ENCODE data around the gene DYSF. TPM values are rescaled to one million over a fixed set of nuclear protein-coding genes. Genes with fewer than 3 reads are reported as not detected.

The DYSF gene
- total RNA-seq, 3 donors from 2014 or later: 2.0 to 19.4 (median 6.8) TPM

DNA sequence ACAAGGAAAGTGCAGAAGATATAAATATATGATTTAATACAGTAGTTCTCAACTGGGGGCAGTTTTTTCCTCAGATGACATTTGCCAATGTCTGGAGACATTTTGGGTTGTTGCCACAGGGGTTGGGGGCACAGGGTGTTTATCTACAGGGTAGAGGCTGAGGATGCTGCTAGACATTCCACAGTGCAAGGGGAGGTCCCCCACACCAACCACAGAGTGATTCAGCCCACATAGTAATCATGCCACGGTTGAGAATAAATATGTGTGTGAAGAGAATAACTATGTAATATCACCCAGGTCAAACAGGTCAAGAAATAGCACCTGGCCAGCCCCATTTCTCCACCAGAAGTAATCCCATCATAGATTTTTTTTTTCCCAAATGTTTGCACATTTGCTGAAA lies 17.9 kb downstream of the DYSF start:
- no peaks in the 10 kb centered on the region for H3K36me3 ChIP-seq (ENCODE audit: low read depth)
- DNase-seq: no peak
- ATAC-seq: no peak
- peaks cover under 1% of the 10 kb centered on the region for H3K4me1 ChIP-seq (ENCODE audit: low read depth)
- TF ChIP-seq, protein P1, sequence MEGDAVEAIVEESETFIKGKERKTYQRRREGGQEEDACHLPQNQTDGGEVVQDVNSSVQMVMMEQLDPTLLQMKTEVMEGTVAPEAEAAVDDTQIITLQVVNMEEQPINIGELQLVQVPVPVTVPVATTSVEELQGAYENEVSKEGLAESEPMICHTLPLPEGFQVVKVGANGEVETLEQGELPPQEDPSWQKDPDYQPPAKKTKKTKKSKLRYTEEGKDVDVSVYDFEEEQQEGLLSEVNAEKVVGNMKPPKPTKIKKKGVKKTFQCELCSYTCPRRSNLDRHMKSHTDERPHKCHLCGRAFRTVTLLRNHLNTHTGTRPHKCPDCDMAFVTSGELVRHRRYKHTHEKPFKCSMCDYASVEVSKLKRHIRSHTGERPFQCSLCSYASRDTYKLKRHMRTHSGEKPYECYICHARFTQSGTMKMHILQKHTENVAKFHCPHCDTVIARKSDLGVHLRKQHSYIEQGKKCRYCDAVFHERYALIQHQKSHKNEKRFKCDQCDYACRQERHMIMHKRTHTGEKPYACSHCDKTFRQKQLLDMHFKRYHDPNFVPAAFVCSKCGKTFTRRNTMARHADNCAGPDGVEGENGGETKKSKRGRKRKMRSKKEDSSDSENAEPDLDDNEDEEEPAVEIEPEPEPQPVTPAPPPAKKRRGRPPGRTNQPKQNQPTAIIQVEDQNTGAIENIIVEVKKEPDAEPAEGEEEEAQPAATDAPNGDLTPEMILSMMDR (IDR thresholded peaks at IDR 0.05): no peak
- intact Hi-C loops (cut with DNase I, micrococcal nuclease): no loop called here
- no peaks in the 10 kb centered on the region for H3K9me3 ChIP-seq
- H3K4me3 ChIP-seq: no peak overlapping the region

DNA sequence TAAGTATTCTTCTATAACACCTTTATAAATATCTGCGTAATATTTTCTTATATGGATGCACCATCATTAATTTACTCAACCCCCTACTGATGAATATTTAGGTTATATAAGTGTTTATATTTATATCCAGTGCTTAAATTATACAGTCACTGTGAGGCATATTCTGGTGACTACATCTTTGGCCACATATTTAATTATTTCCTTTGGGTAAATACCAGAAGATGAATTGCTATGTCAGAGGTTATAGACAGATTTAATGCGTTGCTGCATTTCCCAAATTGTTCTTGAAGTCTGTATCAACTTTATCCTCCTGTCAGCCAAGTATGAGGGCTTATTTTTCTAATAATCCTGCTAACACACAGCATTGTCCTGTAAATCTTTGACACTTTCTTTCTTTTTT lies 18.7 kb downstream of the DYSF start:
- no peaks in the 10 kb centered on the region for H3K9me3 ChIP-seq
- no peak overlapping the region for H3K4me3 ChIP-seq
- H3K36me3 ChIP-seq (ENCODE audit: low read depth): no peaks in the 10 kb centered on the region
- ATAC-seq: no peak
- TF ChIP-seq, protein P1 (IDR thresholded peaks at IDR 0.05): no peak
- DNase-seq: no peak
- no peaks in the 10 kb centered on the region for H3K4me1 ChIP-seq (ENCODE audit: low read depth)
- intact Hi-C loops (cut with DNase I, micrococcal nuclease): no loop called here

DNA sequence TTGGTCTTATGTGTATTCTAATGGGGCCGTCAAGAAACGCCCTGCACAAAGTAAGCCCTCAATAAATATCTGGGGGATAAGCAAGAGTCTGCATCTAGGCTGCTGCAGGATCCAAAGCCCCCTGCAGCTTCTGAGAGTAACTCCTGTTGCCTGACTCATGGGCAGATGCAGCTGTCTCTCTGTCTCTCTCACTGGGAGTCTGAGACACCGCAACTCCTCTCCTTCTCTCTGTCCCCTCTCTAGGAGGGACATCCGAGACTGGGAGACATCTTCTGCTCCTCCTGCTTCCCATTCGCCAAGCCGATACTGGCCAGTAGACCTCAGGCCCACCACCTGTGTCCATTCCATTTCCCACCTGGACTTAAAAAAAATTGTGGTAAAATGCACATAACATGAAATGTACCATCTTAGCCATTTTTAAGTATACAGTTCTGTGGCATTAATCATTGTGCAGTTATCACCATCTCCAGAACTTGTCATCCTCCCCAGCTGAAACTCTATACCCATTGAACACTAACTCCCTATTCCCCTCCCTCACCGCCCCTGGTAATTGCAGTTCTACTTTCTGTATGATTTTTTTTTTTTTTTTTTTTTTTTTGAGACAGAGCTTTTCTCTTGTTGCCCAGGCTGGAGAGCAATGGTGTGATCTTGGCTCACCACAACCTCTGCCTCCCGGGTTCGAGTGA lies 20.1 kb downstream of the DYSF start:
- TF ChIP-seq, protein P1 (IDR thresholded peaks at IDR 0.05): no peak
- ATAC-seq: no peak
- Histone ChIP-seq H3K36me3 (ENCODE audit: low read depth) (no peaks in the 10 kb centered on the region), H3K4me1 (ENCODE audit: low read depth) (no peaks in the 10 kb centered on the region), H3K4me3 (no peak overlapping the region), H3K9me3 (no peaks in the 10 kb centered on the region)
- no peak for DNase-seq
- intact Hi-C loops (cut with DNase I, micrococcal nuclease): no loop called here

- DNase-seq (no peak), ATAC-seq (no peak)
- no peaks in the 10 kb centered on the region for H3K9me3 ChIP-seq
- H3K36me3 ChIP-seq (ENCODE audit: low read depth): no peaks in the 10 kb centered on the region
- H3K4me3 ChIP-seq: no peak overlapping the region
- H3K4me1 ChIP-seq (ENCODE audit: low read depth): no peaks in the 10 kb centered on the region
- TF ChIP-seq, protein P1 (IDR thresholded peaks at IDR 0.05): no peak
- intact Hi-C loops (cut with DNase I, micrococcal nuclease): no loop called here
Measured at GRCh38 chr2:71474116-71474743, 20.9 kb downstream of the DYSF start.

- no peak for DNase-seq
- Histone ChIP-seq H3K4me1 (ENCODE audit: low read depth) (no peaks in the 10 kb centered on the region), H3K4me3 (no peak overlapping the region), H3K9me3 (no peaks in the 10 kb centered on the region), H3K36me3 (ENCODE audit: low read depth) (no peaks in the 10 kb centered on the region)
- intact Hi-C loops (cut with DNase I, micrococcal nuclease): no loop called here
- TF ChIP-seq, protein P1 (IDR thresholded peaks at IDR 0.05): no peak
- ATAC-seq: no peak
Measured at GRCh38 chr2:71474744-71475397, 21.5 kb downstream of the DYSF start.

All from mucosa of descending colon (tissue), 3 donors.